Keratinocyte (primary cell): ENCODE data around the gene KHSRP. TPM values are rescaled to one million over a fixed set of nuclear protein-coding genes. Genes with fewer than 3 reads are reported as not detected.

Experiments used
- DNase-seq: peaks from one replicate; pipeline ENCODE4 v3.0.0-alpha.2; 2011; ENCODE audit warnings: low read depth, missing footprints, low spot score
- FAIRE-seq: peaks from 2 replicates; lab custom pipeline; 2011; peaks lifted over from hg19 to GRCh38; lab: Jason Lieb, UNC
- H2AFZ ChIP-seq: 2 replicates; pipeline ENCODE4 v1.6.0; 2012; ENCODE audit warnings: low read length, control low read depth, inconsistent platforms; ENCODE audit not compliant: control insufficient read depth
- H3K27ac ChIP-seq: 2 replicates; pipeline ENCODE4 v1.5.1; 2011; ENCODE audit warnings: low read length; ENCODE audit not compliant: control insufficient read depth, insufficient read depth
- H3K27me3 ChIP-seq: 3 replicates; pipeline ENCODE4 v1.6.0; 2011; ENCODE audit warnings: low read length; ENCODE audit not compliant: control insufficient read depth, insufficient read depth; ENCODE audit errors: extremely low read depth
- H3K36me3 ChIP-seq, 2 experiments: 2 replicates in 1 of 2; 3 replicates in 1 of 2; pipeline ENCODE4 v1.5.1; 2011; ENCODE audit warnings: low read length in 2 of 2, mild to moderate bottlenecking in 1 of 2; ENCODE audit not compliant: control insufficient read depth in 2 of 2, insufficient read depth in 2 of 2; ENCODE audit errors: extremely low read depth in 1 of 2
- H3K4me1 ChIP-seq: 3 replicates; pipeline ENCODE4 v1.5.1; 2011; ENCODE audit warnings: low read length; ENCODE audit not compliant: control insufficient read depth, insufficient read depth; ENCODE audit errors: extremely low read depth
- H3K4me2 ChIP-seq: 3 replicates; pipeline ENCODE4 v1.6.0; 2011; ENCODE audit warnings: low read depth, low read length; ENCODE audit not compliant: control insufficient read depth, insufficient read depth; ENCODE audit errors: extremely low read depth
- H3K4me3 ChIP-seq, 3 experiments: fragments of 200-600 bp in 1 of 3; sonication (generic) in 1 of 3; 2 replicates in 2 of 3; 3 replicates in 1 of 3; pipeline ENCODE4 v1.5.1; 2011 to 2016; ENCODE audit warnings: low read length in 3 of 3, mild to moderate bottlenecking in 3 of 3, control low read depth in 2 of 3, inconsistent platforms in 1 of 3, low read depth in 1 of 3, mixed read lengths in 1 of 3, mixed run types in 1 of 3, moderate library complexity in 1 of 3; ENCODE audit not compliant: control insufficient read depth in 2 of 3, insufficient read depth in 2 of 3; ENCODE audit errors: extremely low read depth in 1 of 3
- H3K79me2 ChIP-seq: 2 replicates; pipeline ENCODE4 v1.6.0; 2012; ENCODE audit warnings: low read length; ENCODE audit not compliant: control insufficient read depth, insufficient read depth
- H3K9ac ChIP-seq: 3 replicates; pipeline ENCODE4 v1.6.0; 2011; ENCODE audit warnings: low read length; ENCODE audit not compliant: control insufficient read depth, insufficient read depth; ENCODE audit errors: extremely low read depth
- H3K9me1 ChIP-seq: 3 replicates; pipeline ENCODE4 v1.6.0; 2011; ENCODE audit warnings: low read length; ENCODE audit not compliant: control insufficient read depth, insufficient read depth; ENCODE audit errors: extremely low read depth
- H3K9me3 ChIP-seq: 2 replicates; pipeline ENCODE4 v1.5.1; 2012; ENCODE audit warnings: low read depth, low read length; ENCODE audit not compliant: control insufficient read depth
- H4K20me1 ChIP-seq: 3 replicates; pipeline ENCODE4 v1.6.0; 2011; ENCODE audit warnings: low read length; ENCODE audit not compliant: control insufficient read depth, insufficient read depth; ENCODE audit errors: extremely low read depth
- EZH2 ChIP-seq: IDR thresholded peaks from one replicate; pipeline ENCODE4 v1.6.1; 2012; ENCODE audit warnings: inconsistent platforms, mild to moderate bottlenecking, low read length, moderate library complexity
- dilution Hi-C: fragments of 300-500 bp; cut with MboI; formaldehyde crosslinking; loops from one replicate; pipeline ENCODE4 v1.7.0; 2020; ENCODE audit warnings: low sequenced_read_pairs; ENCODE audit not compliant: extremely low pct_ligation_motif_present
- polyA plus RNA-seq, 5 experiments: library from polyadenylated mRNA; depleted of rRNA in 3 of 5; stranded (reverse) in 3 of 5; stranded (forward) in 1 of 5; unstranded in 1 of 5; fragments of >200 nt; gene quantifications; 1 replicate in 1 of 5; 2 replicates in 3 of 5; 3 replicates in 1 of 5; pipeline versions ENCODE4 v1.2.1 to v1.2.3, GENCODE V29; 2011 to 2012; ENCODE audit warnings: missing spikeins in 2 of 5, low read depth in 1 of 5, low replicate concordance in 1 of 5
- TF ChIP-seq, protein P1 (sequence below), 3 experiments: IDR thresholded peaks in 1 of 3; conservative IDR thresholded peaks in 1 of 3; optimal IDR thresholded peaks in 1 of 3; 2 replicates in 2 of 3; 3 replicates in 1 of 3; pipeline versions ENCODE3 to v1.5.1; 2011; ENCODE audit warnings: low read length in 3 of 3, mild to moderate bottlenecking in 3 of 3, moderate library complexity in 2 of 3, control low read depth in 1 of 3, inconsistent platforms in 1 of 3; ENCODE audit not compliant: insufficient read depth in 2 of 3; ENCODE audit errors: extremely low read depth in 1 of 3

KHSRP gene
- polyA plus RNA-seq, 1 donor (not counting 4 experiments of a cell fraction or from before 2014, with no cell fraction given) = 56.6 TPM

DNA sequence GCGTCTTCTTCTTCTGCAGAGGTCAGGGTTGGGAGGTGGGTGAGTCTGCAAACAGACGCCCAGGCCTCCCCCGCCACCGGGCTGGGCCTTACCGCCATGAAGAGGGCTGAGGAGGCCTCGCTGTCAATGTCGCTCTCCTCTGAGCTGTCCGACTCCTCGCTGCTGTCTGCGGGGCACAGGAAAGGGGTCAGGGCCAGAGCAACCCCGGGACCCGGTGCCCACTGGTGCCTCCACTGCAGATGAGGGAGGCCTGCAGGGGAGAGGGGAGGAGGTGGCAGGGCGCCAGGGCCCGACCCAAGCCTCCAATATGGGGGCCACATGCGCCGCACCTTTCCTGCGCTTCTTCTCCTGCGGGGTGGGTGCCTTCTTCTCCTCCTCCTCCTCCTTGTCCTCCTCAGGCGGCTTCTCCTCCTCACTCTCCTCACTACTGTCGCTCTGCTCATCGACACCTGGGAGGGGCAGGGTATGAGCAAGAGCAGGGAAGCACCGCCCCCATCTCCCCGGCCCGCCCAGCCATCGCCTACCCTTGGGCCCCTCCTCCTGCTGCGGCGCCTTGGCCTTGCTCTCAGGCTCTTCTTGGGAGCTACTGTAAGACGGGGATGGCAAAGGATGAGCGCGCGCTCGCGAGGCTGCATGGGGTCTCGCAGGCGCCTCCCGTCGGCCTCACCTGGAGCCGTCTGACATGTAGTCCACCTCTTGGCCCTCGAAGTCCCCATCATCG, 43.4 kb downstream of the KHSRP start:
- no peak for FAIRE-seq
- dilution Hi-C loops = no loop called here
- Histone ChIP-seq H3K27ac (no peak overlapping the region), H3K79me2 (no peaks in the 10 kb centered on the region), H3K9me1 (no peaks in the 10 kb centered on the region), H3K36me3 (peaks cover 33% of the 10 kb centered on the region in 2 experiments), H3K4me3 (no peak overlapping the region), H3K4me2 (no peak overlapping the region), H2AFZ (no peak overlapping the region), H3K4me1 (no peaks in the 10 kb centered on the region), H4K20me1 (no peaks in the 10 kb centered on the region), H3K27me3 (no peaks in the 10 kb centered on the region), H3K9ac (no peak overlapping the region), H3K9me3 (no peaks in the 10 kb centered on the region)
- TF ChIP-seq, protein P1, sequence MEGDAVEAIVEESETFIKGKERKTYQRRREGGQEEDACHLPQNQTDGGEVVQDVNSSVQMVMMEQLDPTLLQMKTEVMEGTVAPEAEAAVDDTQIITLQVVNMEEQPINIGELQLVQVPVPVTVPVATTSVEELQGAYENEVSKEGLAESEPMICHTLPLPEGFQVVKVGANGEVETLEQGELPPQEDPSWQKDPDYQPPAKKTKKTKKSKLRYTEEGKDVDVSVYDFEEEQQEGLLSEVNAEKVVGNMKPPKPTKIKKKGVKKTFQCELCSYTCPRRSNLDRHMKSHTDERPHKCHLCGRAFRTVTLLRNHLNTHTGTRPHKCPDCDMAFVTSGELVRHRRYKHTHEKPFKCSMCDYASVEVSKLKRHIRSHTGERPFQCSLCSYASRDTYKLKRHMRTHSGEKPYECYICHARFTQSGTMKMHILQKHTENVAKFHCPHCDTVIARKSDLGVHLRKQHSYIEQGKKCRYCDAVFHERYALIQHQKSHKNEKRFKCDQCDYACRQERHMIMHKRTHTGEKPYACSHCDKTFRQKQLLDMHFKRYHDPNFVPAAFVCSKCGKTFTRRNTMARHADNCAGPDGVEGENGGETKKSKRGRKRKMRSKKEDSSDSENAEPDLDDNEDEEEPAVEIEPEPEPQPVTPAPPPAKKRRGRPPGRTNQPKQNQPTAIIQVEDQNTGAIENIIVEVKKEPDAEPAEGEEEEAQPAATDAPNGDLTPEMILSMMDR (optimal IDR thresholded peaks at IDR 0.05 in 1 of 3, IDR thresholded peaks at IDR 0.05 in 1 of 3, conservative IDR thresholded peaks at IDR 0.05 in 1 of 3; ENCODE audit: extremely low read depth in 1 of 3, insufficient read depth in 2 of 3, low read length in 3 of 3) = no peak
- TF ChIP-seq EZH2 = no peak
- DNase-seq = no peak

DNA sequence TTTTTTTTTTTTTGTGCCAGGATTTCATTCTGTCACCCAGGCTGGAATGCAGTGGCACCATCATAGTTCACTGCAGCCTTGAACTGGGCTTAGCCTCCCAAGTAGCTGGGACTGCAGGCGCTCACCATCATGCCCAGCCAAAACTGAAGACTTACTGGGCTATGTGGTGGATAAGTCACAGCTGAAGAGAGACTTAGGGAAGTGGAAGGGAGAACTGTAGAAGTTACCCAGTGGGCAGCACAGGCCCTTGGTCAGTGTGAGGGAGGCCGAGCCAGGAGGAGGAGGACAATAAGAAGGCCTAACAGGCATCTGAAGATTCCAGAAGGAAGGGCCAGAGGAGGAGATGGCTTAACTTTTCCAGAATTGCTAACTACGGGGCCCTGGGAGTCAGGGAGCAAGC, 44.9 kb downstream of the KHSRP start:
- no peak for TF ChIP-seq EZH2
- TF ChIP-seq, protein P1 (optimal IDR thresholded peaks at IDR 0.05 in 1 of 3, IDR thresholded peaks at IDR 0.05 in 1 of 3, conservative IDR thresholded peaks at IDR 0.05 in 1 of 3; ENCODE audit: extremely low read depth in 1 of 3, insufficient read depth in 2 of 3, low read length in 3 of 3) = no peak
- Histone ChIP-seq H3K79me2 (no peaks in the 10 kb centered on the region), H3K4me1 (no peaks in the 10 kb centered on the region), H3K4me2 (no peak overlapping the region), H2AFZ (no peak overlapping the region), H3K36me3 (peaks cover 25 to 33% of the 10 kb centered on the region in 2 experiments), H4K20me1 (no peaks in the 10 kb centered on the region), H3K9me1 (no peaks in the 10 kb centered on the region), H3K4me3 (no peak overlapping the region), H3K9me3 (no peaks in the 10 kb centered on the region), H3K27me3 (no peaks in the 10 kb centered on the region), H3K27ac (no peak overlapping the region), H3K9ac (no peak overlapping the region)
- dilution Hi-C loops = no loop called here
- DNase-seq = no peak
- no peak for FAIRE-seq
